BE2C (cell line): ENCODE measurements around the gene PPP1R14B.

Source experiments
- DNase-seq: peaks from one replicate; pipeline ENCODE4 v3.0.0-alpha.2; 2020
- H3K27me3 ChIP-seq: fragments of 250-450 bp; sonication (Bioruptor Pico); 2 replicates; pipeline ENCODE4 v1.5.1; 2020; ENCODE audit warnings: mild to moderate bottlenecking
- H3K36me3 ChIP-seq: fragments of 250-450 bp; sonication (Bioruptor Pico); 2 replicates; pipeline ENCODE4 v1.5.1; 2020; ENCODE audit warnings: mild to moderate bottlenecking
- H3K4me1 ChIP-seq: fragments of 250-450 bp; sonication (Bioruptor Pico); 2 replicates; pipeline ENCODE4 v1.5.1; 2020
- H3K4me3 ChIP-seq: 2 replicates; pipeline ENCODE4 v1.5.1; 2011; ENCODE audit warnings: low read depth, low read length
- H3K9me3 ChIP-seq: fragments of 250-450 bp; sonication (Bioruptor Pico); 2 replicates; pipeline ENCODE4 v1.5.1; 2020
- CTCF ChIP-seq: IDR thresholded peaks from 2 replicates; pipeline ENCODE4 v1.5.1; 2012; ENCODE audit warnings: mild to moderate bottlenecking, low read depth, low read length

PPP1R14B gene

DNA sequence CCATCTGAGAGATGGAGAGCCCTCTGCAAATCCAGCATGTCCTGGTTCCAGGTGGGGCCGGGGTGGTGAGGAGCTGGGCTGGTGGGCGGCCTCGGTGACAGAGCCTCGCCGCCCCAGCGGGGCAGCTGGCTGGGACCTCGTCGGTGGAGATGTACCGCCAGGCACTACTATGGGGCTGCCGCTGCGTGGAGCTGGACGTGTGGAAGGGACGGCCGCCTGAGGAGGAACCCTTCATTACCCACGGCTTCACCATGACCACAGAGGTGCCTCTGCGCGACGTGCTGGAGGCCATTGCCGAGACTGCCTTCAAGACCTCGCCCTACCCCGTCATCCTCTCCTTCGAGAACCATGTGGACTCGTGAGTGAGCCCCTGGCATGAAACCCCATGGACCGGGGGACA is 11.6 kb upstream of the PPP1R14B start:
- no peak for TF ChIP-seq CTCF

DNA sequence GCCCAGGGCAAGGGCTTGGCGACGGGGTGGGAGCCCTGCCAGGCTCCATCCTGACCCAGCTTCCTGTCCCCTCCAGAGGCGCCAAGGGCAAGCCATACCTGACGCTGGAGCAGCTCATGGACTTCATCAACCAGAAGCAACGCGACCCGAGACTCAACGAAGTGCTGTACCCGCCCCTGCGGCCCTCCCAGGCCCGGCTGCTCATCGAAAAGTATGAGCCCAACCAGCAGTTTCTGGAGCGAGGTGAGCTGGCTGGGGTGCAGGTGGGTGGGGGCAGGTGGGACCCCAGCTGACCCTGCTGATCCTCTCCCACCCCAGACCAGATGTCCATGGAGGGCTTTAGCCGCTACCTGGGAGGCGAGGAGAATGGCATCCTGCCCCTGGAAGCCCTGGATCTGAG is 9.6 kb upstream of the PPP1R14B start:
- H3K36me3 ChIP-seq: peaks cover 3% of the 10 kb centered on the region; the same call in 1 of the 2 replicates
- no peak for DNase-seq
- H3K4me3 ChIP-seq: no peak overlapping the region

More for the DNA sequence above, 11.6 kb upstream of the PPP1R14B start:
- H3K4me3 ChIP-seq: no peak overlapping the region
- H3K36me3 ChIP-seq: peaks cover 3% of the 10 kb centered on the region
- DNase-seq: no peak
- H3K4me1 ChIP-seq: peaks cover 7% of the 10 kb centered on the region
- no peaks in the 10 kb centered on the region for H3K9me3 ChIP-seq
- no peaks in the 10 kb centered on the region for H3K27me3 ChIP-seq

GRCh38 chr11:64255135-64256128 is 8.7 kb upstream of the PPP1R14B start:
- Histone ChIP-seq H3K4me1 (no peaks in the 10 kb centered on the region), H3K4me3 (no peak overlapping the region), H3K36me3 (peaks cover 3% of the 10 kb centered on the region; the same call in 1 of the 2 replicates), H3K27me3 (no peaks in the 10 kb centered on the region), H3K9me3 (no peaks in the 10 kb centered on the region)
- no peak for TF ChIP-seq CTCF
- DNase-seq: no peak

More for the DNA sequence above, 9.6 kb upstream of the PPP1R14B start:
- Histone ChIP-seq H3K9me3 (no peaks in the 10 kb centered on the region), H3K27me3 (no peaks in the 10 kb centered on the region), H3K4me1 (no peaks in the 10 kb centered on the region)
- TF ChIP-seq CTCF: no peak

GRCh38 chr11:64254326-64254725 is 7.6 kb upstream of the PPP1R14B start:
- Histone ChIP-seq H3K4me3 (no peak overlapping the region), H3K36me3 (peaks cover 3% of the 10 kb centered on the region; the same call in 1 of the 2 replicates), H3K9me3 (no peaks in the 10 kb centered on the region), H3K27me3 (no peaks in the 10 kb centered on the region), H3K4me1 (no peaks in the 10 kb centered on the region)
- no peak for DNase-seq
- TF ChIP-seq CTCF: no peak

DNA sequence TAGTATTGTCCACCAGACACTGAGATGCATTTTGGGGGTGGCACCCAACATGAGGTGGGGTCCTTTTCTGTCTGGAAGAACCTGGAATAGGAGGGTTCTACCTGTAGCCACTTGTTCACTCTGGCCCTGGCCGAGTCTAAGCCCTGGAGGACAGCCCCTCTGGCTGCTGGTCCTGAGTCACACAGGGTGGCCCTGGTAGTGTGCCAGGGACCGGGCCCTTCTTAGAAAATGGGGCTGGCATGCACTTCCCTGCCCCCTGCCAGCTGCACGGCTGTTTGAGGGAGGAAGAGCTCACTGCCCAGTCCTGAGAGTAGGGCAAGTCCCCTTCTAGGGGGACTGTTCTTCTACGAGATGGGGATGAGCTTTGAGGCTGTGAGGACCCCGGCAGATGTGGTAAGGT is 6.7 kb upstream of the PPP1R14B start:
- no peak for TF ChIP-seq CTCF
- Histone ChIP-seq H3K4me3 (no peak overlapping the region), H3K9me3 (no peaks in the 10 kb centered on the region)

DNA sequence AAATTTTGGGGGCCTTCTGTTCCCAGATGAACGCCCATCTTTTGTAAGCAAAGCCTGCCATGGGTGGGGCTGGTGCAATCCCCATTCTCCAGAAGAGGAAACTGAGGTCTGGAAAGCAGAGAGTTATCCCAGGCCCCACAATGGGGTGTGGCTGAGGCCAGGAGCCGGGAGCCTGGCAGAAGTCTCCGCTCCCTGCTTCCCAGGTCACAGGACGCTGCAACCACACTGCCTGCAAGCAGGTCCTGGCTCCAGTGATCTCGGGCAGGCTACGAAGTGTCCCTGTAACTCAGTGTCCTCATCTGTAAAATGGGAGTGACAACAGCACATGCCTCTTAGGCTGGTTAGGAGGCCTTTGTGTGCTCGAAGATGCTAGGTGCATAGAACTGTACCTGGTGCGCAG is 6.3 kb upstream of the PPP1R14B start:
- Histone ChIP-seq H3K27me3 (no peaks in the 10 kb centered on the region), H3K4me1 (no peaks in the 10 kb centered on the region), H3K36me3 (no peaks in the 10 kb centered on the region), H3K4me3 (no peak overlapping the region), H3K9me3 (no peaks in the 10 kb centered on the region)
- DNase-seq: no peak
- no peak for TF ChIP-seq CTCF

More for the DNA sequence above, 6.7 kb upstream of the PPP1R14B start:
- Histone ChIP-seq H3K27me3 (no peaks in the 10 kb centered on the region), H3K36me3 (peaks cover 2% of the 10 kb centered on the region; the same call in 1 of the 2 replicates), H3K4me1 (no peaks in the 10 kb centered on the region)
- no peak for DNase-seq
